Endodermal cell (in vitro differentiated cells): Measurements from ENCODE around the gene FYB2. TPM values are rescaled to one million over a fixed set of nuclear protein-coding genes. Genes with fewer than 3 reads are reported as not detected.

Source experiments
- DNase-seq: peaks from one replicate; pipeline ENCODE4 v3.0.0-alpha.2; 2017
- H3K27ac ChIP-seq: 2 replicates; pipeline ENCODE4 v1.5.1; 2013; ENCODE audit warnings: mild to moderate bottlenecking, low read depth, low read length, moderate library complexity
- H3K27me3 ChIP-seq: 2 replicates; pipeline ENCODE4 v1.6.1; 2013; ENCODE audit warnings: mild to moderate bottlenecking, low read length, moderate library complexity; ENCODE audit not compliant: insufficient read depth, control insufficient read depth, poor library complexity, severe bottlenecking
- H3K36me3 ChIP-seq: 2 replicates; pipeline ENCODE4 v1.7.0; 2013; ENCODE audit warnings: mild to moderate bottlenecking, low read length, moderate library complexity; ENCODE audit not compliant: control insufficient read depth, insufficient read depth
- H3K4me1 ChIP-seq: one replicate; pipeline ENCODE4 v1.7.0; 2013; ENCODE audit warnings: low read length; ENCODE audit not compliant: control insufficient read depth, insufficient read depth
- H3K4me3 ChIP-seq: 2 replicates; pipeline ENCODE4 v1.5.1; 2013; ENCODE audit warnings: mild to moderate bottlenecking, low read length, moderate library complexity
- H3K9ac ChIP-seq: 2 replicates; pipeline ENCODE4 v1.6.1; 2013; ENCODE audit warnings: mild to moderate bottlenecking, low read length, moderate library complexity; ENCODE audit not compliant: poor library complexity, severe bottlenecking; ENCODE audit errors: extremely low read depth
- H3K9me3 ChIP-seq: 2 replicates; pipeline ENCODE4 v1.6.1; 2013; ENCODE audit warnings: mild to moderate bottlenecking, low read length, moderate library complexity; ENCODE audit not compliant: control insufficient read depth
- H3K27ac Mint-ChIP-seq: 2 replicates; pipeline ENCODE4 v1.8.0; 2020; ENCODE audit warnings: mixed read lengths
- H3K27me3 Mint-ChIP-seq: 2 replicates; pipeline ENCODE4 v1.8.0; 2021; ENCODE audit warnings: mild to moderate bottlenecking, mixed read lengths; ENCODE audit not compliant: insufficient read depth
- H3K36me3 Mint-ChIP-seq: 2 replicates; pipeline ENCODE4 v1.8.0; 2020; ENCODE audit warnings: low read depth, mixed read lengths
- H3K4me1 Mint-ChIP-seq: 2 replicates; pipeline ENCODE4 v1.8.0; 2020; ENCODE audit warnings: mixed read lengths
- H3K4me3 Mint-ChIP-seq: 2 replicates; pipeline ENCODE4 v1.8.0; 2020; ENCODE audit warnings: mild to moderate bottlenecking, moderate library complexity, mixed read lengths
- H3K9me3 Mint-ChIP-seq: 2 replicates; pipeline ENCODE4 v1.8.0; 2020; ENCODE audit warnings: mild to moderate bottlenecking, mixed read lengths
- WGBS, 2 experiments: methylation state at CpG; one replicate each; pipeline versions ENCODE4 v1.1.5 to v1.1.7; 2013; ENCODE audit warnings: missing lambda C conversion rate in 2 of 2, mixed read lengths in 1 of 2; ENCODE audit not compliant: insufficient coverage in 1 of 2, insufficient read length in 1 of 2; 5-methylcytosine and 5-hydroxymethylcytosine counted together
- total RNA-seq, 2 donors: library from RNA; stranded (reverse); fragmentation: NEBNext Ultra II Directional in 1 of 2; extraction: Animal tissue kit (Norgen Biotek cat#: 25700) in 1 of 2; gene quantifications; 2 replicates in 1 of 2; 3 replicates in 1 of 2; pipeline ENCODE4 v1.2.1, GENCODE V29; 2021
- TF ChIP-seq, protein P1 (sequence below): fragments of 200-600 bp; sonication (generic); conservative IDR thresholded peaks from 2 replicates; pipeline ENCODE4 v1.5.0; 2021; ENCODE audit warnings: antibody characterized with exemption, mild to moderate bottlenecking

The FYB2 gene
- total RNA-seq, 2 donors from 2014 or later, result 8.2 to 12.0 TPM

DNA sequence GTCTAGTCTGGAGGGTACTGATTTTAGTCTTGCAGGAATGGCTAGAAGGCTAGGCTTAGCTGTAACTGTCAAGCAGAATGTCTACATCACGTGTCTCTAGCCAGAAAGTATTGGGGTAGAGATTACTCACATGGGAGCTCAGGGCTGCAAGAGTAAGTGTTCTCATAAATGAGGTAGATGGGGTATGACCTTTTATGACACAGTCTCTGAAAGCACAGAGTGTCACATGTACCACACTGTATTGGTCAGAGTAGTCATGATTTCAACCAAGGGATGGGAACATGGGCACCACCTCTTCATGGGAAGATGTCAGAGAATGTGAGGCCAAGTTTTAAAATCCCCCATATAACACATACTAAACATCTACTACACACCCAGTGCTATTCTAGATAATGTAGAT lies 2.9 kb downstream of the FYB2 start:
- WGBS, 2 experiments, result 92 to 100% methylated on average over 1 of the region's 1 CpG
- H3K36me3 Mint-ChIP-seq, result peaks cover 14% of the 10 kb centered on the region
- Histone ChIP-seq H3K27ac (no peak overlapping the region), H3K36me3 (no peaks in the 10 kb centered on the region), H3K4me1 (peaks cover 31% of the 10 kb centered on the region), H3K27me3 (no peaks in the 10 kb centered on the region), H3K9me3 (peaks cover 25% of the 10 kb centered on the region), H3K4me3 (no peak overlapping the region), H3K9ac (no peak overlapping the region)
- no peak overlapping the region for H3K27ac Mint-ChIP-seq
- no peak for DNase-seq
- peaks cover 19% of the 10 kb centered on the region for H3K9me3 Mint-ChIP-seq
- peaks cover 16% of the 10 kb centered on the region for H3K27me3 Mint-ChIP-seq
- no peak overlapping the region for H3K4me3 Mint-ChIP-seq
- TF ChIP-seq, protein P1, sequence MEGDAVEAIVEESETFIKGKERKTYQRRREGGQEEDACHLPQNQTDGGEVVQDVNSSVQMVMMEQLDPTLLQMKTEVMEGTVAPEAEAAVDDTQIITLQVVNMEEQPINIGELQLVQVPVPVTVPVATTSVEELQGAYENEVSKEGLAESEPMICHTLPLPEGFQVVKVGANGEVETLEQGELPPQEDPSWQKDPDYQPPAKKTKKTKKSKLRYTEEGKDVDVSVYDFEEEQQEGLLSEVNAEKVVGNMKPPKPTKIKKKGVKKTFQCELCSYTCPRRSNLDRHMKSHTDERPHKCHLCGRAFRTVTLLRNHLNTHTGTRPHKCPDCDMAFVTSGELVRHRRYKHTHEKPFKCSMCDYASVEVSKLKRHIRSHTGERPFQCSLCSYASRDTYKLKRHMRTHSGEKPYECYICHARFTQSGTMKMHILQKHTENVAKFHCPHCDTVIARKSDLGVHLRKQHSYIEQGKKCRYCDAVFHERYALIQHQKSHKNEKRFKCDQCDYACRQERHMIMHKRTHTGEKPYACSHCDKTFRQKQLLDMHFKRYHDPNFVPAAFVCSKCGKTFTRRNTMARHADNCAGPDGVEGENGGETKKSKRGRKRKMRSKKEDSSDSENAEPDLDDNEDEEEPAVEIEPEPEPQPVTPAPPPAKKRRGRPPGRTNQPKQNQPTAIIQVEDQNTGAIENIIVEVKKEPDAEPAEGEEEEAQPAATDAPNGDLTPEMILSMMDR, result no peak
- peaks cover 48% of the 10 kb centered on the region for H3K4me1 Mint-ChIP-seq

DNA sequence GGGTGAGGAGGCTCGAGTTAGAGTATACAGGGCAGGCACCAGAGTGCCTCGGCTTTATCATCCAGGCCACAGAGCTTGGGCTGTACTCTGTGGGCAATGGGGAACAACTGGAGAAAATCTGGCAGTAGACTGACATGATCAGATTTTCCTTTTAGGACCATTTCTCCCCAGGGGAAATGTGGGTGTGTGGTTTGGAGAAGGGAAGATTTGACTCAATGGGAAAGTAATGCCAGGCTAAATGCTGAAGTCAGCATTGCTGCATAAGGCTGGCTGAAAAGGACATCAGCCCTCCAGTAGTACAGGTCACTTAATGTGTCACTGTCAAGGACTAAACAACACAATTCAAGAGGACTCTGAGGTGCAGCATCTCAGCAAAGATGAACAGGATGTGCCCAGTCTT lies 5.0 kb downstream of the FYB2 start:
- Histone ChIP-seq H3K4me1 (peaks cover 34% of the 10 kb centered on the region), H3K27me3 (no peaks in the 10 kb centered on the region), H3K4me3 (no peak overlapping the region), H3K36me3 (no peaks in the 10 kb centered on the region), H3K27ac (no peak overlapping the region), H3K9ac (no peak overlapping the region), H3K9me3 (peaks cover 25% of the 10 kb centered on the region)
- H3K27me3 Mint-ChIP-seq, result peaks cover 23% of the 10 kb centered on the region
- H3K36me3 Mint-ChIP-seq, result peaks cover 14% of the 10 kb centered on the region
- peaks cover 52% of the 10 kb centered on the region for H3K4me1 Mint-ChIP-seq
- H3K9me3 Mint-ChIP-seq, result peaks cover 19% of the 10 kb centered on the region
- H3K27ac Mint-ChIP-seq, result no peak overlapping the region
- 87 to 100% methylated on average over 1 to 2 of the region's 2 CpGs for WGBS, 2 experiments
- no peak for DNase-seq
- TF ChIP-seq, protein P1, result no peak
- no peak overlapping the region for H3K4me3 Mint-ChIP-seq

DNA sequence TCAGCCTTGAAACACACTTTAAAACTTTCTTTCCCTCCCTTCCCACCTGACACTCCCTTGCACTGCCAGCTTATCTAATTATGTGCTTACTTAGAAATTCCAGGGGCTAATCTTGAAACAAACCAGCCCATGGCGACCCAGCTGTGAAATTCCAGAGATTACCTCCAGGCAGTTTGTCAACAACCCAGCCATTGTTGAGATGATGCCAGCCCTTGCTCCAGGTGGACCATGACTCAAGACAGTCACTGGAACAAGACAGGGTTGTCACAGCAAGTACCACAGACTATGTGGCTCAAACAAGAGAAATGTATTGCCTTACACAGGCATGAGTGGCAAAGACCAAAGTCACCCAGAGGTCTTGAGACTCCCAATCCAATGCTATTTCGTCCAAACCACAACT lies 7.9 kb downstream of the FYB2 start:
- H3K4me3 Mint-ChIP-seq, result peak overlapping the region; percentile 9
- peaks cover 19% of the 10 kb centered on the region for H3K9me3 Mint-ChIP-seq
- H3K9ac ChIP-seq, result peak overlapping the region; percentile 45
- peak; percentile 91 for DNase-seq
- TF ChIP-seq, protein P1, result no peak
- peak overlapping the region; percentile 39 for H3K4me3 ChIP-seq
- H3K36me3 Mint-ChIP-seq, result peaks cover 14% of the 10 kb centered on the region
- peak overlapping the region; percentile 96 for H3K27ac Mint-ChIP-seq
- peaks cover 23% of the 10 kb centered on the region for H3K27me3 Mint-ChIP-seq
- H3K36me3 ChIP-seq, result no peaks in the 10 kb centered on the region
- H3K9me3 ChIP-seq, result peaks cover 25% of the 10 kb centered on the region
- WGBS, 2 experiments, result 21 to 30% methylated on average over 1 to 2 of the region's 2 CpGs
- H3K4me1 Mint-ChIP-seq, result peaks cover 58% of the 10 kb centered on the region
- peak overlapping the region; percentile 3 for H3K27ac ChIP-seq
- H3K27me3 ChIP-seq, result no peaks in the 10 kb centered on the region
- H3K4me1 ChIP-seq, result peaks cover 26% of the 10 kb centered on the region
